Thyroid gland (tissue), 4 donors: ENCODE measurements around the gene ALOX5AP.

Experiments
- POLR2A ChIP-seq, 2 donors: fragments of 450-650 bp; IDR thresholded peaks; one replicate each; pipeline ENCODE4 v1.6.1; 2017; ENCODE audit warnings: antibody characterized with exemption in 2 of 2, mild to moderate bottlenecking in 2 of 2, moderate library complexity in 1 of 2
- TF ChIP-seq, protein P1 (sequence below), 6 experiments: fragments of 200-600 bp in 3 of 6; fragments of 450-650 bp in 3 of 6; sonication (generic) in 3 of 6; IDR thresholded peaks; one replicate each; pipeline ENCODE4 v1.5.1; 2016 to 2019; ENCODE audit warnings: antibody characterized with exemption in 6 of 6, mild to moderate bottlenecking in 2 of 6, inconsistent platforms in 1 of 6, moderate library complexity in 1 of 6

DNA sequence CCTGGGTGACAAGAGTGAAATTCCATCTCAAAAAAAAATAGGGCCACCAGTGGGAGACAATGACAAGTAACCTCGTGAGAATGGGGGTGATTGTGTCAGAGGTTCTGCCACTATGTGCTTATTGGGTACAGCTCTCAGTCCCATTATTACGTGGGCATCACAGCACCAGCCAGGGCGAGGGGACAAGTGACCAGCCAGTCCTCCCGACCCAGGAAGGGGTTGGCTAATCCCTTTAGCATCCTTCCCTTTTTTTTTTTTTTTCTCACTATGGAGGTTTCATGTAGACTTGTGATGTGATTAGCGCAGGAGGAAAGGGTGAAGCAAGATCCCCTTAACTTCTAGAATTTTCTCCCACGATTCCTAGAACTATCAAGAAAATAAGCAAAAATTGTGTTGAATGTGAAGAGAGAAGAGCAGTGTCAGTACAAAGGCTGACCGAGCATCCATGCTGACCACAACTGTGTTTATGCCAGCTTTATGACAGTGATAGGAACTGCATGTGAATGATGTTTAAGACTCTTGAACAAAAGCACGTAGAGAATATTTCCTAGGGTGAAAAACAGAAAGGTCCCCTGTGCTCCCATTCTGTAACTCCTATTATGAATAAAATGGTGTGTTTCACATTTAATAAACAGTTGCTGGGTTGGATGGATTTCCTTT lies 50.0 kb downstream of the ALOX5AP start:
- TF ChIP-seq POLR2A (IDR thresholded peaks at IDR 0.05): no peak
- TF ChIP-seq, protein P1, sequence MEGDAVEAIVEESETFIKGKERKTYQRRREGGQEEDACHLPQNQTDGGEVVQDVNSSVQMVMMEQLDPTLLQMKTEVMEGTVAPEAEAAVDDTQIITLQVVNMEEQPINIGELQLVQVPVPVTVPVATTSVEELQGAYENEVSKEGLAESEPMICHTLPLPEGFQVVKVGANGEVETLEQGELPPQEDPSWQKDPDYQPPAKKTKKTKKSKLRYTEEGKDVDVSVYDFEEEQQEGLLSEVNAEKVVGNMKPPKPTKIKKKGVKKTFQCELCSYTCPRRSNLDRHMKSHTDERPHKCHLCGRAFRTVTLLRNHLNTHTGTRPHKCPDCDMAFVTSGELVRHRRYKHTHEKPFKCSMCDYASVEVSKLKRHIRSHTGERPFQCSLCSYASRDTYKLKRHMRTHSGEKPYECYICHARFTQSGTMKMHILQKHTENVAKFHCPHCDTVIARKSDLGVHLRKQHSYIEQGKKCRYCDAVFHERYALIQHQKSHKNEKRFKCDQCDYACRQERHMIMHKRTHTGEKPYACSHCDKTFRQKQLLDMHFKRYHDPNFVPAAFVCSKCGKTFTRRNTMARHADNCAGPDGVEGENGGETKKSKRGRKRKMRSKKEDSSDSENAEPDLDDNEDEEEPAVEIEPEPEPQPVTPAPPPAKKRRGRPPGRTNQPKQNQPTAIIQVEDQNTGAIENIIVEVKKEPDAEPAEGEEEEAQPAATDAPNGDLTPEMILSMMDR (IDR thresholded peaks at IDR 0.05): no peak
